GM12878 (cell line): ENCODE results near the gene C15orf39. TPM values are rescaled to one million over a fixed set of nuclear protein-coding genes. Genes with fewer than 3 reads are reported as not detected.

Experiments
- ATAC-seq: fragments of 200-7000 bp; cut with Tn5 transposase; 3 replicates; pipeline ENCODE4 v1.9.1; 2020; ENCODE audit warnings: mild to moderate bottlenecking, moderate library complexity
- BruUV-seq: library from RNA; stranded (reverse); fragments of 400-500 nt; replicated peaks from 2 replicates; lab custom pipeline; 2021; lab: Mats Ljungman, UMichigan
- CTCF ChIA-PET: fragments of 300-600 bp; sonication (Branson Sonifier 250); formaldehyde crosslinking; extraction: SDS; loops from one replicate; lab custom pipeline; 2021; ENCODE audit warnings: inconsistent platforms; lab: Yijun Ruan, JAX
- POLR2A ChIA-PET: fragments of 350-600 bp; formaldehyde crosslinking; extraction: SDS; loops from one replicate; lab custom pipeline; 2021; ENCODE audit warnings: inconsistent platforms; lab: Charles Lee
- RAD21 ChIA-PET: fragments of 300-600 bp; sonication (Branson Sonifier 250); formaldehyde crosslinking; loops from one replicate; lab custom pipeline; 2023; ENCODE audit warnings: antibody characterized with exemption; ENCODE audit not compliant: unreplicated experiment; lab: Charles Lee
- SMC1A ChIA-PET: fragments of 300-600 bp; sonication (Branson Sonifier 250); formaldehyde crosslinking; loops from one replicate; lab custom pipeline; 2023; ENCODE audit not compliant: unreplicated experiment, uncharacterized antibody; lab: Charles Lee
- DNase-seq: peaks from one replicate; pipeline ENCODE4 v3.0.0-alpha.2; 2011; ENCODE audit warnings: low read depth, low spot score
- FAIRE-seq: peaks from 3 replicates; lab custom pipeline; 2011; peaks lifted over from hg19 to GRCh38; lab: Jason Lieb, UNC
- H2AFZ ChIP-seq: 2 replicates; pipeline ENCODE4 v1.6.0; 2011; ENCODE audit warnings: low read depth, low read length, control low read depth; ENCODE audit not compliant: control insufficient read depth
- H3K27ac ChIP-seq: 2 replicates; pipeline ENCODE4 v1.5.1; 2011; ENCODE audit warnings: control low read depth; ENCODE audit not compliant: control insufficient read depth, insufficient read depth
- H3K27me3 ChIP-seq, 2 experiments: replicated peaks in 1 of 2; 2 replicates each; pipeline versions ENCODE4 v1.6.0 to v1.6.1; 2011; ENCODE audit warnings: low read length in 1 of 2; ENCODE audit not compliant: control insufficient read depth in 2 of 2, insufficient read depth in 2 of 2
- H3K36me3 ChIP-seq, 2 experiments: 2 replicates each; pipeline ENCODE4 v1.5.1; 2011; ENCODE audit warnings: low read length in 1 of 2; ENCODE audit not compliant: control insufficient read depth in 2 of 2, insufficient read depth in 2 of 2
- H3K4me1 ChIP-seq: 2 replicates; pipeline ENCODE4 v1.6.1; 2011; ENCODE audit warnings: mild to moderate bottlenecking, low read length, moderate library complexity, mixed read lengths; ENCODE audit not compliant: control insufficient read depth, insufficient read depth
- H3K4me2 ChIP-seq: 2 replicates; pipeline ENCODE4 v1.6.0; 2011; ENCODE audit warnings: control low read depth; ENCODE audit not compliant: control insufficient read depth, insufficient read depth
- H3K4me3 ChIP-seq: fragments of 200-600 bp; sonication (generic); 2 replicates; pipeline ENCODE4 v1.5.1; 2016
- H3K79me2 ChIP-seq: 2 replicates; pipeline ENCODE4 v1.6.0; 2011; ENCODE audit warnings: low read length; ENCODE audit not compliant: control insufficient read depth, insufficient read depth
- H3K9ac ChIP-seq: 2 replicates; pipeline ENCODE4 v1.8.0; 2011; ENCODE audit warnings: low read length, control low read depth, mixed read lengths; ENCODE audit not compliant: control insufficient read depth, insufficient read depth
- H3K9me3 ChIP-seq: replicated peaks from 3 replicates; pipeline ENCODE4 v1.5.1; 2011; ENCODE audit warnings: mild to moderate bottlenecking, low read length; ENCODE audit not compliant: control insufficient read depth, insufficient read depth
- H4K20me1 ChIP-seq: 2 replicates; pipeline ENCODE4 v1.6.0; 2011; ENCODE audit not compliant: control insufficient read depth, insufficient read depth
- ASH2L ChIP-seq: fragments of 300-600, 200-600 bp; sonication (generic); IDR thresholded peaks from 2 replicates; pipeline ENCODE4 v1.6.1; 2017; ENCODE audit warnings: low read depth, mild to moderate bottlenecking, borderline replicate concordance
- ATF2 ChIP-seq: IDR thresholded peaks from 2 replicates; pipeline ENCODE4 v1.6.1; 2012; ENCODE audit warnings: low read length, inconsistent platforms
- CBFB ChIP-seq: IDR thresholded peaks from 2 replicates; pipeline ENCODE4 v1.6.1; 2016; ENCODE audit warnings: antibody characterized with exemption, low read depth
- CHD1 ChIP-seq: IDR thresholded peaks from 2 replicates; pipeline ENCODE4 v1.6.1; 2012; ENCODE audit warnings: low read depth, low read length, improper control_type of control experiment
- ETV6 ChIP-seq, 2 experiments: fragments of 450-650 bp in 1 of 2; IDR thresholded peaks in 1 of 2; conservative IDR thresholded peaks in 1 of 2; 2 replicates each; pipeline ENCODE4 v1.6.1; 2014; ENCODE audit warnings: antibody characterized with exemption in 1 of 2, borderline replicate concordance in 1 of 2, low read depth in 1 of 2, mild to moderate bottlenecking in 1 of 2, moderate library complexity in 1 of 2
- EZH2 ChIP-seq: IDR thresholded peaks from 2 replicates; pipeline ENCODE4 v1.6.1; 2012; ENCODE audit warnings: low read depth, mild to moderate bottlenecking, control low read depth, inconsistent platforms, low read length, borderline replicate concordance; ENCODE audit not compliant: control insufficient read depth
- GABPA ChIP-seq: IDR thresholded peaks from 2 replicates; pipeline ENCODE4 v1.6.1; 2014; ENCODE audit warnings: antibody characterized with exemption, low read depth, mild to moderate bottlenecking, inconsistent platforms
- NR2C2 ChIP-seq: IDR thresholded peaks from 2 replicates; pipeline ENCODE4 v1.6.1; 2011; ENCODE audit warnings: borderline replicate concordance, low read depth; ENCODE audit not compliant: control insufficient read depth, insufficient read length
- PBX3 ChIP-seq: IDR thresholded peaks from 2 replicates; pipeline ENCODE4 v1.6.1; 2011; ENCODE audit warnings: mild to moderate bottlenecking, low read depth, low read length, moderate library complexity; ENCODE audit not compliant: insufficient replicate concordance
- RB1 ChIP-seq: fragments of 450-650 bp; formaldehyde crosslinking; IDR thresholded peaks from 2 replicates; pipeline ENCODE4 v1.6.1; 2017; ENCODE audit warnings: mild to moderate bottlenecking, borderline replicate concordance
- RFX5 ChIP-seq: IDR thresholded peaks from 2 replicates; pipeline ENCODE4 v1.6.1; 2011; ENCODE audit warnings: low read depth, low read length, improper control_type of control experiment
- SREBF1 ChIP-seq: IDR thresholded peaks from 2 replicates; pipeline ENCODE4 v1.6.1; 2012; ENCODE audit warnings: mild to moderate bottlenecking, low read length
- TCF12 ChIP-seq: IDR thresholded peaks from 2 replicates; pipeline ENCODE4 v1.6.1; 2011; ENCODE audit warnings: low read depth, mild to moderate bottlenecking, low read length
- ZBED1 ChIP-seq: IDR thresholded peaks from 2 replicates; pipeline ENCODE4 v1.6.1; 2016; ENCODE audit warnings: borderline replicate concordance
- ZBTB11 ChIP-seq: fragments of 450-650 bp; formaldehyde crosslinking; IDR thresholded peaks from 2 replicates; pipeline ENCODE4 v1.5.0; 2022; ENCODE audit warnings: mild to moderate bottlenecking, missing genetic modification characterization
- WGBS: methylation state at CpG from one replicate; pipeline ENCODE4 v1.1.6; 2016; ENCODE audit warnings: low lambda C conversion rate; ENCODE audit not compliant: insufficient replicate concordance, insufficient coverage; ENCODE audit errors: missing lambda C conversion rate; 5-methylcytosine and 5-hydroxymethylcytosine counted together
- in situ Hi-C: fragments of 300-500 bp; cut with MboI; formaldehyde crosslinking; loops from 9 replicates; pipeline ENCODE4 v1.14.3; 2018; ENCODE audit warnings: mixed read lengths
- intact Hi-C: fragments of 100-400 bp; cut with micrococcal nuclease; formaldehyde crosslinking; loops from one replicate; pipeline ENCODE4 v1.14.2; 2022; ENCODE audit not compliant: unreplicated experiment
- polyA plus RNA-seq, 11 experiments: library from polyadenylated mRNA; depleted of rRNA in 4 of 11; unstranded in 6 of 11; stranded (reverse) in 5 of 11; fragments of >200 nt; fragmentation: Nextera tagmentation in 4 of 11; fragmentation: Illumina TruSeq in 1 of 11; extraction: Ambion mirVana in 4 of 11; extraction: Trizol in 1 of 11; gene quantifications; 1 replicate in 1 of 11; 2 replicates in 10 of 11; pipeline versions ENCODE4 v1.2.1 to v1.2.3, GENCODE V29; 2011 to 2016; ENCODE audit warnings: inconsistent platforms in 2 of 11, missing spikeins in 2 of 11, low read depth in 1 of 11
- total RNA-seq, 4 experiments: library from RNA; depleted of rRNA in 3 of 4; stranded (reverse); fragments of >200 nt in 3 of 4; fragmentation: Illumina TruSeq in 1 of 4; extraction: Trizol in 1 of 4; gene quantifications; 2 replicates each; pipeline versions ENCODE4 v1.2.1 to v1.2.3, GENCODE V29; 2013 to 2021

C15orf39 gene
- total and polyA plus RNA-seq, 10 of the 15 experiments (the other 5 are each of a cell fraction or from before 2014, with no cell fraction given): 2.3 to 139 (median 33.0) TPM

GRCh38 chr15:75230016-75230343, 28.3 kb downstream of the C15orf39 start:
- no peak for TF ChIP-seq SREBF1
- no peak for TF ChIP-seq EZH2
- no peak for TF ChIP-seq TCF12
- no peak for TF ChIP-seq NR2C2
- no peak for TF ChIP-seq RB1
- TF ChIP-seq GABPA: no peak
- no peak for TF ChIP-seq RFX5
- TF ChIP-seq ETV6 (conservative IDR thresholded peaks at IDR 0.05 in 1 of 2, IDR thresholded peaks at IDR 0.05 in 1 of 2; ENCODE audit: borderline replicate concordance in 1 of 2, low read depth in 1 of 2): no peak
- no peak for TF ChIP-seq ZBED1
- no peak for TF ChIP-seq PBX3
- TF ChIP-seq ZBTB11 (CRISPR knock-in tag): no peak
- TF ChIP-seq ATF2: no peak
- no peak for TF ChIP-seq CBFB
- TF ChIP-seq ASH2L: no peak
- no peak for TF ChIP-seq CHD1
- ATAC-seq (no peak), DNase-seq (no peak), FAIRE-seq (no peak)
- Histone ChIP-seq H3K27me3 (peaks cover 0 to 2% of the 10 kb centered on the region in 2 experiments; a peak in 2 of 4 replicates), H3K4me2 (no peak overlapping the region), H3K27ac (no peak overlapping the region), H3K79me2 (no peaks in the 10 kb centered on the region), H3K9ac (no peak overlapping the region), H3K9me3 (no peaks in the 10 kb centered on the region), H3K36me3 (no peaks in the 10 kb centered on the region), H3K4me1 (no peaks in the 10 kb centered on the region), H2AFZ (no peak overlapping the region), H4K20me1 (no peaks in the 10 kb centered on the region), H3K4me3 (no peak overlapping the region)
- in situ Hi-C loops (no loop called here), intact Hi-C loops (no loop called here)
- RAD21 ChIA-PET: no interaction called here
- SMC1A ChIA-PET: interaction anchor here (0.8 kb wide), 1 partner anchor 156 kb away, joined by 3 read pairs; no protein-coding TSS in a partner anchor
- CTCF ChIA-PET: no interaction called here
- 58% methylated on average over 2 of the region's 2 CpGs for WGBS
- POLR2A ChIA-PET: no interaction called here
- no TSS peak for BruUV-seq
